K562 (cell line): Measurements from ENCODE around the gene WIF1. TPM values are rescaled to one million over a fixed set of nuclear protein-coding genes. Genes with fewer than 3 reads are reported as not detected.

Experiments used
- ATF7 ChIP-seq: fragments of 450-650 bp; IDR thresholded peaks from 2 replicates; pipeline ENCODE4 v1.7.1; 2014; ENCODE audit warnings: mild to moderate bottlenecking, moderate library complexity
- BACH1 ChIP-seq: fragments of 200-800 bp; sonication (Bioruptor generic); IDR thresholded peaks from 2 replicates; pipeline ENCODE4 v1.6.1; 2016; ENCODE audit warnings: missing genetic modification characterization, missing compliant biosample characterization
- E2F8 ChIP-seq: fragments of 450-650 bp; IDR thresholded peaks from 2 replicates; pipeline ENCODE4 v1.7.1; 2018; ENCODE audit warnings: mild to moderate bottlenecking, low read depth; ENCODE audit not compliant: partially characterized antibody
- ESRRB ChIP-seq: fragments of 250-450 bp; sonication (Bioruptor Pico); IDR thresholded peaks from 2 replicates; pipeline ENCODE4 v1.5.0; 2020; ENCODE audit warnings: mild to moderate bottlenecking, moderate library complexity, borderline replicate concordance
- MTA2 ChIP-seq: fragments of 450-650 bp; IDR thresholded peaks from 2 replicates; pipeline ENCODE4 v1.6.1; 2016; ENCODE audit warnings: low read depth
- NR4A1 ChIP-seq, 2 experiments: fragments of 250-450 bp in 1 of 2; fragments of 450-650 bp in 1 of 2; sonication (Bioruptor Pico) in 1 of 2; IDR thresholded peaks; 2 replicates each; pipeline versions ENCODE4 v1.4.0 to v1.6.1; 2016 to 2020; ENCODE audit warnings: mild to moderate bottlenecking in 2 of 2, missing compliant biosample characterization in 1 of 2, missing genetic modification characterization in 1 of 2, moderate library complexity in 1 of 2
- PATZ1 ChIP-seq: fragments of 250-450 bp; sonication (Bioruptor Pico); IDR thresholded peaks from 2 replicates; pipeline ENCODE4 v1.5.0; 2020; ENCODE audit warnings: mild to moderate bottlenecking, borderline replicate concordance
- PREB ChIP-seq: sonication (generic); formaldehyde crosslinking; IDR thresholded peaks from 2 replicates; pipeline ENCODE4 v1.8.1; 2023; ENCODE audit warnings: mild to moderate bottlenecking, missing genetic modification reagents
- PTBP1 ChIP-seq: fragments of 200-400 bp; formaldehyde crosslinking; IDR thresholded peaks from 2 replicates; pipeline ENCODE4 v1.6.1; 2017; ENCODE audit warnings: low read depth, low read length
- SNIP1 ChIP-seq: fragments of 450-650 bp; IDR thresholded peaks from 2 replicates; pipeline ENCODE4 v1.7.1; 2017; ENCODE audit warnings: low read depth, mild to moderate bottlenecking
- TAF15 ChIP-seq: fragments of 200-400 bp; formaldehyde crosslinking; IDR thresholded peaks from 2 replicates; pipeline ENCODE4 v1.6.1; 2017; ENCODE audit warnings: mild to moderate bottlenecking, low read depth, low read length, moderate library complexity
- ZC3H8 ChIP-seq: fragments of 450-650 bp; IDR thresholded peaks from 2 replicates; pipeline ENCODE4 v1.6.1; 2017
- ZNF263 ChIP-seq: sonication (generic); formaldehyde crosslinking; IDR thresholded peaks from 2 replicates; pipeline ENCODE4 v1.8.0; 2022; ENCODE audit warnings: mild to moderate bottlenecking, missing genetic modification reagents, borderline replicate concordance
- ZNF584 ChIP-seq: fragments of 200-800 bp; sonication (Bioruptor generic); IDR thresholded peaks from 2 replicates; pipeline ENCODE4 v1.6.1; 2016; ENCODE audit warnings: low read depth, mild to moderate bottlenecking, missing genetic modification characterization, missing compliant biosample characterization
- ZNF639 ChIP-seq, 2 experiments: fragments of 200-800 bp in 1 of 2; sonication (Bioruptor generic) in 1 of 2; sonication (generic) in 1 of 2; formaldehyde crosslinking in 1 of 2; IDR thresholded peaks in 1 of 2; conservative IDR thresholded peaks in 1 of 2; 2 replicates each; pipeline versions ENCODE4 v1.5.0 to v1.6.1; 2016 to 2020; ENCODE audit warnings: missing compliant biosample characterization in 1 of 2, missing genetic modification characterization in 1 of 2, missing genetic modification reagents in 1 of 2
- polyA plus RNA-seq, 8 experiments: library from polyadenylated mRNA; depleted of rRNA in 4 of 8; stranded (reverse) in 5 of 8; unstranded in 3 of 8; fragments of >200 nt; fragmentation: Nextera tagmentation in 2 of 8; fragmentation: Illumina TruSeq in 1 of 8; extraction: Ambion mirVana in 2 of 8; extraction: Trizol in 1 of 8; gene quantifications; 2 replicates each; pipeline versions ENCODE4 v1.2.1 to v1.2.3, GENCODE V29; 2011 to 2014; ENCODE audit warnings: inconsistent platforms in 1 of 8, missing spikeins in 1 of 8
- total RNA-seq, 7 experiments: library from RNA; depleted of rRNA in 6 of 7; stranded (reverse); fragments of >200 nt in 6 of 7; fragmentation: Illumina TruSeq in 2 of 7; extraction: Trizol in 2 of 7; gene quantifications; 2 replicates each; pipeline versions ENCODE4 v1.2.1 to v1.2.3, GENCODE V29; 2011 to 2021; ENCODE audit warnings: low replicate concordance in 1 of 7

WIF1 gene
- total and polyA plus RNA-seq, 9 of the 15 experiments (the other 6 are each of a cell fraction or from before 2014, with no cell fraction given) = not detected

GRCh38 chr12:65169320-65170208, 48.5 kb upstream of the WIF1 start, which contains the start of gene LEMD3 (continued):
- no peak for TF ChIP-seq PATZ1 (CRISPR knock-in tag)
- no peak for TF ChIP-seq ZNF584 (CRISPR knock-in tag)
- TF ChIP-seq ZNF263 (CRISPR knock-in tag) = peak; percentile 63
- TF ChIP-seq PTBP1 = no peak
- no peak for TF ChIP-seq NR4A1 (CRISPR knock-in tag; IDR thresholded peaks at IDR 0.05)
- TF ChIP-seq NR4A1 (tag; IDR thresholded peaks at IDR 0.05) = no peak
- TF ChIP-seq BACH1 (tag) = no peak
- TF ChIP-seq TAF15 = no peak
- peak; percentile 62; the same call in 1 of the 2 replicates for TF ChIP-seq PREB (CRISPR knock-in tag)
- TF ChIP-seq ZC3H8 = no peak
- peak; percentile 78 for TF ChIP-seq E2F8
- no peak for TF ChIP-seq SNIP1
- no peak for TF ChIP-seq ESRRB (CRISPR knock-in tag)
- TF ChIP-seq ATF7 = peak; percentile 65
- no peak for TF ChIP-seq ZNF639 (CRISPR knock-in tag; conservative IDR thresholded peaks at IDR 0.05 in 1 of 2, IDR thresholded peaks at IDR 0.05 in 1 of 2)
- TF ChIP-seq MTA2 = no peak
